HG03175 (cell line): ENCODE measurements around the gene PNPLA2.

ENCODE experiments used
- ATAC-seq: cut with Tn5 transposase; IDR thresholded peaks from one replicate; pipeline ENCODE4 v1.9.1; 2021; ENCODE audit warnings: mild to moderate bottlenecking, moderate library complexity; ENCODE audit not compliant: unreplicated experiment

The PNPLA2 gene

DNA sequence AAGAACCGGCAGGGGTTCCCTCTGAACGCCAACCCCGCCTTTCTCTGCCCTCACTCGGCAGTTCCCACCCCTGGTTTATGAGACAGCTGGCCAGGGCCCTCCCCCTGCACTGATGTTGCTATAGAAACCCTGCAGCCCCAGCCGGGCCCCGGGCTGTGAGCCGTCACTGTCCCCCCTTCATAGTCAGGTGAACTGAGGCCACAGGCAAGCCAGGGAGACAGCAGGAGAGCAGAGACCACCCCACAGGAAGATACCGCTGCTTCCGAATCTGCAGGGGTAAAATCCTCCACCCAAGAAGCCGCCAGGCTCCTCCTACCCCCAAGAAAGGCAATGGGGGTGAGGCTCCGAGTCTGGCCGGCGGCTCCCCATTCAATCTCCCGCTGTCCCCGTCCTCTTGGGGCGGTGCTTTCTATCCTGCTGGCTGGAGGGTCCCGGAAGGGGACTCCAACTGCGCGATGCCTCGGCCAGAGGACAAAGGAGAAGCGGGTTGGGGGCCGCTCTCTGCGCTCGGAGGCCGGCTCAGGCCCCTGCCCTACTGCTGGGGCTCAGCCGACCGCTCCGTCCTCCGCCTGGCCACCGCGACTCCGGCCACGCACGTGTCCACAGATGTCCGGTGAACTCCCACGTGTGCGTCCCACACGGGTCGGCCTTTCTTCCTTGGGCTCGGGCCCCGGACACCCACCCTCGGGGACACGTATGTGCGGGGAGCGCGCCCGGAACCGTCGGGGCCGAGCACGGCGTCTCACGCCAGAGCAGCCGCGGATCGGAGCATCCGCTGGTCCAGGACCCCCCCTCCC, 21.2 kb upstream of the PNPLA2 start:
- ATAC-seq: peak; percentile 44

DNA sequence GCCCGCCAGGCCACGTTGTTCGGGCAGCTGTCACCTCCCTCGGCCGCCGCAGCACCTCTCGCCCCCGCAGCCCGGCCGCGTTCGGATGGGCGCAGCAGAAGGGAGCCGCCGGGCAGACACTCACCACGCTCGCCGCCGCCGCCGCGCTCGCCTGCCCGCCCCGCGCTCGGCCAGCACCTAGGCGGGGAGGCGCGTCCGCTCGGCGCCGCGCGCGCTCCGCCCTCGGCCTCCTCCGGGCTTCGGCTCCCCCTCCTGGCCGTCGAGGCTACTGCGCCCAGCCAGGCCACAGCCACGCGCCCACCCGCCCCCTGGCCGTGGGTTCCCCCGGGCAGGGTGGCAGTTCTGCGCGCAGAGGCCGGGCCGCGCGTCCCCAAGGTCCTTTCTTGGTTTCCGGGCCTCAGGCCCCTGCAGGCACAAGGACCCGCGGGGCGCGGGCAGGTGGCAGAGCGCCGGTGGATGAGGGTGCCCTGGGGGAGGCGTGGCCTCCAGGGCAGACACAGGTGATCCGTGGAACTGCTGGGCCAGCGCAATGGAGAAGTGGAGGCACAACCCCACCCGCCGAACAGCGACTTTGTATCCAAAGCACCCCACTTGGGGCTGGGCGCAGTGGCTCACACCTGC, 20.5 kb upstream of the PNPLA2 start, which contains the start of gene SLC25A22:
SLC25A22 (minus strand) TSS at position 189 of the 621 bp plus-strand sequence. CDS start 3,275 bp downstream, outside the sequence.
- ATAC-seq: peak; percentile 60

DNA sequence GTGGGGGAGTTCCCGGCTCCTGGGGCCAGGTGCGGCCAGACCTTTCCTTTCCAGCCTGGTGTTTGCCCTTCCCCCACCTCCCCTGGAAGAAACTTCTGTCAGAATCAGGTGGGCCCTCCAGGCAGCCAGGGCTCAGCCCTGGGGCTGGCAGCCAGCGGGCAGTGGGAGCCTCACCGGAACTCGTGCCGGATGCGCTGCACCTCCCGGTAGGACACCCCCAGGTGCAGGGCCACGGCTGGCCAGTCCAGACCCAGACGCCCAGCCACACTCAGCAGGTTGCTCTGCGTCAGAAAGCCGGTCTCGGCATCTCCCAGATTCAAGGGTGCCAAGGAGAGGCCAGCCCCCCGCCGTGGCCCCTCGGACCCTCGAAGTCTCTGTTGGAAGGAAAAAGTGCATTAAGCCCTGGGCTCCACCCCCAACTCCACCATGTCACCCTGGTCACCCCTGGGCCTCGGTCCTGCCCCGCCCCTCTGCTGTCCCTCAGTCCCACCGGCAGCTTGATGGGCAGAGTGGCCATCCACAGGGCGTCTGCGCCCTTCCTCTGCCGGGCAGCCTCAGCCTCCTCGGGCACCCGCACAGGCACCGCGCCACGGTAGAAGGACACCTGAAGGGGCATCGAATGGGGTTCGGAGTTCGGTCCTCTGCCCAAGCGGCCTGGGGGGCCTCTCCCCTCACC, 18.9 kb upstream of the PNPLA2 start:
- ATAC-seq: no peak

DNA sequence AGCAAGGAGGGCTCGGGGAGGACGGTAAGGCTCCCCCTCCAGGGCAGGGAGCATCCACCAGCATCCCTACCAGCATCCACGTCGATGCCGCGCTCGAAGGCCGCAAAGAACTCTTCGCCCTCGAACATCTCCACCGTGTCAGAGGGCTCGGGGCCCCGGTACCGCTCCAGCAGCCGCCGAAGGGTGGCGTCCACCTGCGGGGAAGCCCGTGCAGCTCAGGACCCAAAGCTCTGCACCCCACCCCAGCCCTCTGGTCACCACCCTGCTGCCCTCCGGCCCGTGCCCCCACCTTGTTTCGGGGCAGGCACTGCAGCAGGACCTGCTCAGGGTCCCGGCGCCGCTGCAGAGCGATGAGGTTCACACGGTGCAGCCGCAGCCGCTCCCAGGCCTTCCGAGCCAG, 18.2 kb upstream of the PNPLA2 start:
- ATAC-seq: no peak

DNA sequence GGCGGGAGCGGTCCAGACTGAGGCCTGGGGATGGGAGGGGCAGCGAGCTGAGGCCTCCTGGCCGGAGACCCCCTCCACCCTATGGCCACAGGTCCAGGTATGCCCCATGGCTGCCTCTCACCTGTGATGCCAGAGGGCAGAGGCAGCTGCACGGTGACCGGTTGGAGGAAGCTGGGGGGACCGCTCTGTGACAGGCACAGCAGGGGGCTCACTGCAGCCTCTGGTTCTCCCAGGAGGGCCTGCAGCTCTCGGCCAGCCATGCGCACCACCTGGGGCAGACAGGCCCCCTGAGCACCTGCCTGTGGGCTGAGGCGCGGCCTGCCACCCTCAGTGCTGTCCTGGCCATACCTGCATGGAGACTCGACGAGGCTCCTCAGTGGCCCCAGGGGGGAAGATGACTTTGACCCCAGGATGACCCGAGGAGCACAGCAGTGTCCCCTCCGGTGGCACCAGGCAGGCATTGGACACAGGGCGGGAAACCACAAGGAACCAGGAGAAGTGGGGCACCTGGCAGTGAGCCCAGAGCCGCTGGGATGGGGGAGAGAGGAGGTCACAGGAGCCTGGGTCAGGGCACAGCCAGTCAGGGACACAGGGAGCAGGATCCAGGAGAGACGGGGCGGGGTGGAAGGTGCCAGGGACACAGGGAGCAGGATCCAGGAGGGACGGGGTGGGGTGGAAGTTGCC, 17.5 kb upstream of the PNPLA2 start:
- no peak for ATAC-seq

DNA sequence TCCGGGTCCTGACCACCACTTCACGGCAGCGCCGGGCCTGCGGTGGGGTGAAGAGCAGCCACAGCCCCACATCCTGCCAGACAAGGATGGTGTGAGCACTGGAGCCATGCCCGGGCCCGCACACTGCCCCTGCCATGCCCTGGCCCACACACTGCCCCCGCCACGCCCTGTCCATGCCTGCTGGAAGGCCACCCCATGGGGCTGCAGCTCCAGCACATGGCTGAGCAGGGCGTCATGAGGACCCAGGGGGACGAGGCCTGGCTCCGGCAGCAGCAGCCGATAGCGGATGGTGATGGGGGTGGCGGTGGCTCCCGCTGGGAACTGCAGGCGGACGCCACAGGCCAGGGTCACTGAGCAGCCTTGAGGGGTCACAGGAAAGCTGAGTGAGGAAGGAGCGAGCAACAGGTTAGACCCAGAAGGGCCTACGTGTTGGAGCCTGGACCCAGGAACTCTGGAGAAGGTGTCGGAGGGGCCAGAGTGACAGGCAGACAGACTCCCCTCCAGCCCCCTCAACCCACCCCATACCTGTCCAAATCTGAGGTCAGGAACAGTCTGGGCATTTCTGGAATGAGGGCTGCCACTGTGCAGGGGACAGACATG, 16.6 kb upstream of the PNPLA2 start:
- ATAC-seq: no peak

DNA sequence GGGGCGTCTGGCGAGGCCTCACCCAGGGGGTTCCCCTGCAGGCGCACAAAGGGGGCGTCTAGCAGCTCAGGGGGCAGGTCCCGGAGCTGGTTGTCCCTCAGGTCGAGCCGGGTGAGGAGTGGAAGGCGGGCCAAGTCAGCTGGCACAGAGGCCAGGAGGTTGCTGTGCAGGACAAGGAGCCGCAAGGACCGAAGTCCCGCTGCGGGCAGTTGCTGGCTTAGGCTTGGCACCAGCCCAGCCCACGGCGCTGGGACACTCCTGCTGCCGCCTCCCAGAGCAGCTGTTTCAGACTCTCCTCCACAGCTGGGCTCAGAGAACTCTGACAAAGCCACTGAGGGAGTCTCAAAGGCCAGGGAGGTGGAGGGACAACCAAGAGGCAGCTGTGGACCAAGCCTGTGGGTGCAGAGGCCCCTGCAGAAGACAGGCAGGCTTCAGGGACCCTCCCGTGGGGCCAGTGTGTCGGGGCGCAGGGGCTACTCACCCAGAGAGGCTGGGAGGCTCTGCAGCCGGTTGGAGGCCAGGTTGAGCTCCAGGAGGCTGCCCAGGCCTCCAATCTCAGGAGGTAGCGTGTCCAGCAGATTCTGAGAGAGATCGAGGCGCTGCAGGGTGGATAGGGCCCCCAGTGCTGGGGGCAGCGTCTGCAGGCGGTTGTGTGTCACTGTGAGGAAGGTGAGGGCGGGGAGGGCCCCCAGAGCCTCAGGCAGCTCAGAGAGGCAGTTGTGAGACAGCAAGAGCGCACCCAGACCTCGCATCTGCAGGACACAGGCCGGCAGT, 15.8 kb upstream of the PNPLA2 start:
- ATAC-seq: no peak

DNA sequence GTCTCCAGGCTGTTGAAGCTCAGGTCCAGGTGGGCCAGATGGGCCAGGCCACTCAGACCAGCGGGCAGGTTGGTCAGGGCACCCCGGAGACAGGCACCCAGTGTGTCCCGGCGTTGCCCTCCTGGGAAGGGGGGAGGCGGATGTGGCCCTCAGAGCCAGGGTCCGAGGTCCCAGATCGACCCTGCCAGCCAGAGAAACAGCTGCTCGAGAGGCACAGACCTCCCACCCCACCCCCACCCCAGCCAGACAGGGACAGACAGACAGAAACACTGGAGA, 15.3 kb upstream of the PNPLA2 start:
- no peak for ATAC-seq

DNA sequence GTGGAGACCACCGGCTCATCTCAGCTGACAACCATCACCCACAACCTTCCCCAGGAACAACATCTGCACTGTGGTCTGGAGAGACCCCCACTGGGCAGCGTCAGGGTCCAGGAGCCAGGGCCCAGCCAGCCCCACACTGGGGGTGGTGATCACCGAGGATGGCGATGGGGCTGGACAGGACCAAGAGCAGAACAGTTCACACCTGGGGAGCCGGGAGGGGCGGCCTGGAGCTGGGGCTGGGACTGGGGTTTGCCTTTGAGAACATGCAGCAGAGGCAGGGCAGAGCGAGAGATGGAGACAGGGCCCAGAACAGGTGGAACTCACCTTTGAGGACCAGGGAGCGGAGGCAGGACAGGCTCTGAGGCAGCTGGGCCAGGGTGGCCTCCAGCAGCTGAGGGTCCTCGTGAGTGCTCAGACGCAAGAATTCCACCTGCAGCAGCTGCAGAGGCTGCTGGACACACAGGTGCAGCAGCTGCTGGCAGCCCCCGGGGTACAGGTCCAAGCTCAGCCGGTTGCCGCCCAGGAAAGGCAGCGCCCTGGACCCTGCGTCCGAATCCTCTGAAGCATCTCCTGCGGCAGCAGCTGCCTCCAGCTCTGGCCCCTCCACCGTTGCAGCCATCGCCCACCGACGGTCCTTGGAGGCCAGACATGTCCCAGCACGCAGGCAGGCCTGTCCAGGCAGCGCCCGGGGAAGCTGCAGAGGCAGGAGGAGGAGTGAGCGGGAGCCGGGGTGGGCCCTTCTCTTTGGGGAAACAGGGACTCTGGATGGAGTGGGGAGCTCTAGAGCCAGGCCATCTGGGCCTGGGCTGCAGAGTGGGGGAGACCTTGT, 14.7 kb upstream of the PNPLA2 start:
- no peak for ATAC-seq

DNA sequence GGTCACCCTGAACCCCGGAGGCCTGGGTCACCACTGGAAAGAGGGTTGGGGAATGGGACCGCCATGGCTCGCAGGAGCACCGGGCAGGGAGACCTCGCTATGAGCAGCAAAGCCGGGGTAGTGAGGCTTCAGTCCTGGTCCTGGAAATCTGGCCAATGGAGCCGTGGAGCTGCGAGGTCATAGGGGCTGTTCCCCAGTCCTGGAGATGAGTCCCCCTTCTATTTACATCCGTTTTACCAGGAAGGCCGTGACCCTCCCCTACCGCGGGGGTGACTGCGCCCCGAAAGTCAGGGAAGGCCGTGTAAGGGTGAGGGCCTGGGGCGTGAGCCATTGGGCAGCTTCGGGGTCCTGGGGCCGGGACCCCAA, 14.1 kb upstream of the PNPLA2 start:
- no peak for ATAC-seq

DNA sequence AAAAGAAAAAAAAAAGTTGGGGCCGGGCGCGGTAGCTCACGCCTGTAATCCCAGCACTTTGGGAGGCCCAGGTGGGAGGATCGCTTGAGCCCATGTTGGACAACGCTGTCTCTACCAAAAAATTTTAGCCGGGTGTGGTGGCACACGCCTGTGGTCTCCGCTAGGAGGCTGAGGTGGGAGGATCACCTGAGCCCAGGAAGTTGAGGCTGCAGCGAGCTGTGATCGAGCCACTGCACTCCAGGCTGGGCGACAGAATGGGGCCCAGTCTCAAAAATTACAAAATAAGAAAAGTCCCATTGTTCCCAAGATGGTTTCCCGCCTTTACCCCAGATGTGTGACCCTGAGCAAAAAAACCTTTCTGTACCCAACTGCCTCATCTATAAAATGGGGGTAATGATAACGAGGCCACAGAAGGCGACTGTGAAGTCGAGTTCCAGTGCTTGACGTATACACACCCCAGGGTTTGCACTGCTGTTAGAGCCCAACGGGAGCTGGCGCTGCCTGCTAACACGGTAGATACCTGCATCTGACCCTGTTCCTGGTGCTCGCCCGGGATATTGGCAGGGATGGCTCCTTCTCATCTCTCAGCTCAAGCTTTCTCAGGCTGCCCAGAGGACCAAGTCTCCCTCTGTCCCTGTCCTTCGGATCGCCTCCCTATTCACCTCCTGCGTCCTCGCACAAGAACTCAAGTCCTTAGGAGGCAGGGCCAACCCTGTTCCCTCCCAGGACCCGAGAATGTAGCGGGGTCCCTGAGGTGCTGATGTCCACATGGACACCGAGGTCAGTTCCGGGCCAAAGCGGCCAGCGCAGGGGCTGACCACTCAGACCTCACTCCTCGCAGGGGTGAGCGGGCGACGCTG, 10.1 kb upstream of the PNPLA2 start:
- peak; percentile 1 for ATAC-seq

DNA sequence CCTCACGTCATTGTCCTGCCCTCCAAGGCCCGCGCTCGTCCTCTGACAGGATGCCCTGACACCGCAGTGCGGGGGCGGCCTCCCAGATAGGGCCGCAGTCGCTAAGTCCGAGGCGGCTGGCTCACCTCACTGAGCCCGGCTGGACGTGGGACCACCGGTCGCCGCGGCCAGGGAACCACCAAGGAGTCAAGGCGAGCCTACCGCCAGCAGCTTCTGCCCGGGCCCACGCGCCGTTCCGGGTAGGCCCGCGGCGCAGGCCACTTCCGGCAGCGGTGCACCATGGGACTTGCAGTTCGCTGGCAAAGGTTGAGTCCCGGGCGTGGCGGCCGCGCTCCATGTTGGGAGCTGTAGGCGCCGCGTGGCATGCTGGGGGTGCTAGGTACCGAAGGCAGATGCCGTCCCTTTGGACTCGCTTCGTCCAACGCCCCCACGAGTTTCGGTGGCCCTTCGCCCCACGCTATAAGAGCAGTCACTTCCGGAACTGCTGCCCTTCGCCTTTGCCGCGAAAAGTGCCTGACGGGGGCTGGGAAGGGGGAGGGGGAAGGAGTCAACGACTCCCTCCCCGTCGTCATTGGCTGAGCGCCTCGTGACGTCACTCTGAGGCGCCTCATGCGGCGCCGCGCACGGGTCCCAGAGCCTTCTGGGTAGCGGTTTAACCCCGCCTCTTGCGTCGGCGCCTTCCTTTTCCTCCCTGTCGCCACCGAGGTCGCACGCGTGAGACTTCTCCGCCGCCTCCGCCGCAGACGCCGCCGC, 9.3 kb upstream of the PNPLA2 start, which contains the start of gene RPLP2:
RPLP2 (plus strand) TSS at position 681 of the 753 bp plus-strand sequence. CDS start 268 bp downstream, outside the sequence.
- ATAC-seq: peak; percentile 72

DNA sequence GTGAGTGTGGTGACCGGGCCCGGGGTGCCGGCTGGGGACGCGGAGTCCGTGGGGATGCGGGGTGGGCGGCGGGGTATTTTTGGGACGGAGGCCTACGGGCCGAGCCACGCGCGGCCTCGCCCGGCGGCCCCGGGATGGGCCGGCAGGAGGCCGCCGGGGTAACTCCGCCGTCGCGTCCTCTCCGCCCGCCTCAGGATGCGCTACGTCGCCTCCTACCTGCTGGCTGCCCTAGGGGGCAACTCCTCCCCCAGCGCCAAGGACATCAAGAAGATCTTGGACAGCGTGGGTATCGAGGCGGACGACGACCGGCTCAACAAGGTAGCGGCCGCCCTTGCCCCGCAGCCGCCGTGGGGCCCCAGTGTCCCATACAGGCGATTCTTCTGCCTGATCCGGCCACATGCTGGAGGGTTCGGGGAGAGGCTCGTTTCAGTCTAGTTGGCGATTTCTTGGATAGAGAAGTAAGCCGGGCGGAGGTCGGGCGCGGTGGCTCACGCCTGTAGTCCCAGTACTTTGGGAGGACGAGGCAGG, 8.6 kb upstream of the PNPLA2 start:
- no peak for ATAC-seq

DNA sequence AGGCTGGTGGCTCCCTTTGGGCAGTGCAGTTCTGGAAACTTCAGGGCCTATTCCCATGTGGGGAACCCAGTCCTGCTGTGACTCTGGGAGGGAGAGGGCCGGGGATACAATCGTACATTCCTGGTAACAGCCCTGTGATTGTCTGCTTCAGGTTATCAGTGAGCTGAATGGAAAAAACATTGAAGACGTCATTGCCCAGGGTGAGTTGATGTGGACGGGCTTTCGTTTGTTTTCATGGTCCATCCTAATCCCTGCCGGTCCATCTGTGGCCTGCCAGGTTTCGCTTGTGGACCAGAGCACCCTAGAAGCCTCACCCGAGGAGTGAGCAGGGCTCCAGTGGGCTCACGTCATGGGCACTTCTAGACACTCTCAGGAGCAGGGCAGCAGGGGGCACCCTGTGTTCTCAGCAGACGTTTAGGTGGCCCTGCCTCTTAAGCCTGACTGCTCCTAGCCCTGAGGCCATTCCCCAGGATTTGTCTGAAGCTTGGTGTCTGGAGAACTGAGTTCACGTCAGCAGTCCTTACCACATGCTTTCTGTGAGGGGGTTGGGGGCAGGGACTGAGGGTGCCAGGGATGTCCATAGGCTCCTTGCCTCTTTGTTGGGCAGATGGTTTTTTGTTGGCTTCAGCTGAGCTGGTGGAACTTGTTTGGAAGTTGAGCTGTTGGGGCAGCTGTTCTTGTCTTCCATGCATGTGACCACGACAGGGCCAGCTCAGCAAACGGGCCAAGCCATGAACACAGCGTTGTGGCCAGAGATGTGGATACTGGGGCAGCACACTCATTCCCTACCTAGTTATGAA, 7.1 kb upstream of the PNPLA2 start:
- ATAC-seq: no peak

DNA sequence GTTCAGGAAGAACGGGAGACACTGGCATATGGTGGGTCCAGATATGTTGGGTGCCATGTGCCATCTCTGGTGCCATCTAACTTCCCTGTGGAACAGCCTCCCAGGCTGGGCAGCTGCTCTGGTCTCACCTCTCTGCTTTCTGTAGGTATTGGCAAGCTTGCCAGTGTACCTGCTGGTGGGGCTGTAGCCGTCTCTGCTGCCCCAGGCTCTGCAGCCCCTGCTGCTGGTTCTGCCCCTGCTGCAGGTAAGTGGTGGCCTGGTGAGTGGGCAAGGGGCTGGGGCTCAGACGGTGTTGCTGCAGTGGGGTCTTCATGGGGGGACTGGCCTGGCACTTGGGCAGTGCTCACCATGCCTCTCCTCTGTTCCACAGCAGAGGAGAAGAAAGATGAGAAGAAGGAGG, 6.3 kb upstream of the PNPLA2 start:
- no peak for ATAC-seq

DNA sequence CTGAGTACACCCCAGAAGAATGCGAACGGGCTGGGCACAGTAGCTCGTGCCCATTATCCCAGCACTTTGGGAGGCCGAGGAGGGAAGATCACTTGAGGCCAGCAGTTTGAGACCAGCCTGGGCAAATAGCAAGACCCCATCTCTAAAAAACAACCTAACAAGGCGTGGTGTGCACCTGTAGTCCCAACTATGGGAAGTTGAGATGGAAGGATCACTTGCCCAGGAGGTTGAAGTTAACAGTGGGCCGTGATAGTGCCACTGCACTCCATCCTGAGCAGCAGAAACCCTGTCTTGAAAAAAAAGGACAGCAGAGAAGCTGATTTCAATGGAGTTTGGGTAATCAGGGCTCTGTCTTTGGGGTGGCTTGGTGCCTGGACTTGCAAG, 5.7 kb upstream of the PNPLA2 start:
- no peak for ATAC-seq
